NCI-H2196 (cell line): Measurements from ENCODE around the gene CAMK1D.

Experiments used
- DNase-seq: peaks from one replicate; lab custom pipeline; 2025; ENCODE audit not compliant: unreplicated experiment; lab: John Stamatoyannopoulos, UW

The CAMK1D gene

GRCh38 chr10:12684784-12685183 is 335.4 kb downstream of the CAMK1D start:
- no peak for DNase-seq

GRCh38 chr10:12685261-12686058 is 336.1 kb downstream of the CAMK1D start:
- no peak for DNase-seq

DNA sequence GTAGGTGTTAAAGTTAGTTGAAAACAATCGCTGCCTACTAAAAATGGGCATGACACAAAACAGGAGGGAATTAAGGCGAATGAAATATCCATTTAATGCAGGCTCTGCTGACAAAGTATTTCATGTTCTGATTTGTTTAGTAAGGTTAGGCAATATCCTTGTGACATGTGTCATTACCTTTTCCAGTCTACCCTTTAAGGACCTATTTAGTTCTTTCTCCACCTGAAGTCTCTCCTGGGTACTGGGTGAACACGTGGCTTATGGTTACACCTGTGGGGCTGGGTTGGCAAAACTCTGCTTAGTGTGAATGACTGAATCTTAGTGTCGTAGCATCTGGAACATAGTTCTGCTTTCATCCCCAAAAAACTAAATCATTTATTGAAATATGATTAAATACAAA is 338.6 kb downstream of the CAMK1D start:
- no peak for DNase-seq

- no peak for DNase-seq
Measured at GRCh38 chr10:12689893-12690292, 340.5 kb downstream of the CAMK1D start.

- no peak for DNase-seq
Measured at GRCh38 chr10:12690525-12691126, 341.3 kb downstream of the CAMK1D start.

GRCh38 chr10:12691596-12691995 is 342.2 kb downstream of the CAMK1D start:
- DNase-seq = no peak

- no peak for DNase-seq
Measured at GRCh38 chr10:12697764-12698163, 348.4 kb downstream of the CAMK1D start.

DNA sequence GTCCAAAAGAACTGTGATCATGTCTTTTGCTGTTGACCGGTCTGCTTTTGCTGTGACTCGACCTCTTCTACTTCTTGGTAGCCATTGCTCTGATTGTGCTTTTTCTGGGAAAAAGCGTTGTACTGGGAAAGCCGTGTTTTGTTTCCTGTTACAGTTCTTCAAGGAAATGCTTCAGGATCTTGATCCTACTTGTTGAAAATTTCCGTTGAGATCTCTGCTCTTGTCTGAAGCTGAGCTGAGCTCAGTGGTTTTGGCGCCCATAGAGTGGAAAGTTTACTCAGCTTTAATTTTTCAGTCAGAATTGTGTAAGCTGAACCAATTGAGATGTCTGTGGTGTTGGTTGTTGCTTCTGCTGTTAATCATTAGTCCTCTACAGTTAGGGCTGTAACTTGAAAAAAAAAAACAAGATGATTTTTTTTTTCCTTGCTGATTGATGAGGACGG is 349.9 kb downstream of the CAMK1D start:
- no peak for DNase-seq

- no peak for DNase-seq
Measured at GRCh38 chr10:12699781-12700556, 350.6 kb downstream of the CAMK1D start.

GRCh38 chr10:12700557-12700874 is 351.2 kb downstream of the CAMK1D start:
- no peak for DNase-seq

DNA sequence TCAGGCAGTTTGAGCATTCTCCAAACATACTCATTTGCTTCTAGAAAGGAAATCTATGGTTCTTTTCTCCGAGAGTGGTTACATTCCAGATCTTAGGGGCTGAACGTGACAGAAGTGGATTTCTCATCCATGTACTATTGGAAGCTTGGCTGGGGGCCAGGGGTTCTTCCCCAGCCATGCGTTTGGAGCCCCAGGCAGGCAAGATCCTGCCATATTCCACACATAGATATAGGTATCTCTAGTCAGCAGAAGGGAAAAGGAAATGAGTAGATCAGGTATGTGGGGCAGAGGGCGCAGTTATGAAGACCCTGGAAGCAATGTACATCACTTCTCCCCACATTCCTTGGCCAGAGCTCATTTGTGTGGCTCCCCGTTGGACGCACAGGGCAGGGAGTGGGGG is 352.3 kb downstream of the CAMK1D start:
- no peak for DNase-seq

DNA sequence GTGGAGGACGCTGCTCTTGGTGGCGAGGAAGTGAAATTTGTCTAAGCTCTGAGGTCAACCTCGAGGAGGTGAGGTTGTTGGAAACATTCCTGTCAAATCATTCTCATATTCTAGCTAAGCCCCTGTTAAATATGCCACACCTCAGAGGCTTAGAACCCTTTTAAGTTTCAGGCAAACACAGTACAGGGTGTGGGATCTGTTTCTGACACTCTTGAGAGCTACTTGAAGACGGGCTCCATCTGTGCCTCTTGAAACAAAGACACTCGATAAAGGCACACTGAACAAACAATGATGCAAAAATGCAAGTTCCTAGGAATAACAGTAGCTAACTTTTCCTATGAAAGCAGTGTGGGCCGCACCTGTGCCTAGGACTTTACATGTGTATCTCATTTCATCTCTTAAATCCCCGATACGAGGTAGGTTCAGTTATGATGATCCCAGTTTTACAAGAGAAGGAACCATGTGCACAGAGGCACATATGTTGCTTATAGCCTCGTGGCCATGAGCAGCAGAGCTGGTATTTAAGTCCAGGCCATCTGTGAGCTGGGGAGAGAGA is 352.9 kb downstream of the CAMK1D start:
- DNase-seq = no peak

DNA sequence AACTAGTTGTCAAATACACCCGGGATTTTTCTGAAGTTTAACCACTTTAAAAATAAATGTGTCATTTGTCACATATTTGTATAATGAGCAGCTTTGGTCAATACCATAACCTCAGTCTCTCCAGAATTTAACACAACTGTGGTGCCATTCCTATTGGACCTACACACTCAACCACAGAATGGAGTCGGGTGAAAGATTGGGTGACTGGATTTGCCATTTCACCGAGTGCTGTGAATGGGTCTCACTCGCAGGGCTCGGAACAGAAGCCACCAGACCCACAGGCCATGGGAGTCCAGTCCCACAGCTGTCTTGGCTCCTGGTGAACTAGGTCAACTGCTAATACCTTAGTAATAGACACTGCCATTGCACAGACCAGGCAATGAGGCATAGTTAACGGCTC is 353.8 kb downstream of the CAMK1D start:
- no peak for DNase-seq

DNA sequence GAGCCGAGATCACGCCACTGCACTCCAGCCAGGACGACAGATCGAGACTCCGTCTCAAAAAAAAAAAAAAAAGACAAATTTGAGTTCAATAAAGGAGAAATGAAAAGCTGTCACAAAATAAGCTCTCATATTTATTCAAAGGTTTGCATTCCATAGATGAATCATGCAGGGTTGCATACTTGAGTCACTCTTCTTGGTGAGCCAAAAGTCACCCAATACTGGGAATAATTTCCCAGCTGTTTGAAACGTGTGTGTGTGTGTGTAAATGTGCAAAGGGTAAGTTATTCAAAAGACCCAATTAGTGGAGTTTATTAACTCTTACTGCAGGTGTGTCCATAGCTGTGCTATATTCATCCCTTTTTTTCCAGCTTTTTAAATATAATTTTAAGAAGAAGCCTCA is 354.5 kb downstream of the CAMK1D start:
- DNase-seq = no peak

DNA sequence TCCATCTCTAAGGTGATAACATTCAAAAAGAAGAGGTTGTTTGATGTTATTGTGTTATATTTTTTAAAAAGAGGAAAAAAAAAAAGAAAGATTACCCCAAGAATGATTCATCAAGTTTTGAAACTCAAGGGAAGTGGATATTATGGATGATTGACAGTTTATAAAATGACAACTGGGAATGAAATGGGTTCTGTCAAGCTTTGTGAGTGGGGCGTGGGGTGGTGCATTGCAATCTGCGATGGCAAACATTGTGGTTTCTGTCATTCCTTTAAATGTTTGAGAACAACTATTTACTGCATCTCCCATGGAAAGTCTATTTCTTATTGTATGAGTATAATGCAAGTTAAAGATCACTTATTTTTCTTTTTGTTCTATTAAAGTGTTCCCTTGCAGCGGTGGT is 355.1 kb downstream of the CAMK1D start:
- DNase-seq = no peak

GRCh38 chr10:12705943-12706342 is 356.6 kb downstream of the CAMK1D start:
- DNase-seq = no peak

- DNase-seq = peak; percentile 27
Measured at GRCh38 chr10:12707461-12708185, 358.3 kb downstream of the CAMK1D start.

- DNase-seq = no peak
Measured at GRCh38 chr10:12709000-12709401, 359.7 kb downstream of the CAMK1D start.

DNA sequence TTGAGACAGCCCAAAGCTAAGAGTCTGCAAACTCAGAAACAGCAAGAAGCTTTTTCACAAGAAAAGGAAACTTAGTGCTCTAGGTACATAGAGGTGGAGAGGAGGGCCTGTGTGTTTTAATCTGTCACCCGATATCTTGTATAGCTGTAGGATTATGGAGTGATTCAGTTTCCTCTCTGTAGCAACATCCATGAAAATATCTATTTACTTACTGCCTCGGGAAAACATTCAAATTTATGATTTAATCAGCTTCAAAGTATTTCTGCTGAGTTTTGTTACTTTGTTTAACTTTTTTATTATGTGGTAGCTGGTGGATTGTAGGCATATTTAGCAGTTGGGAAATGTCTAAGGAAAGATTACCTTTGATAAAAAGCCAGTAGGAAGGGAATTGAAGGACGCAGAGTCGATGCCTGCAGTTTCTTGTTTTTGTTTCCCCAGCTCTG is 360.2 kb downstream of the CAMK1D start:
- no peak for DNase-seq

GRCh38 chr10:12710157-12710556 is 360.8 kb downstream of the CAMK1D start:
- DNase-seq = no peak
